Epithelial cell of proximal tubule (primary cell): ENCODE measurements around the gene TBC1D7. TPM values are rescaled to one million over a fixed set of nuclear protein-coding genes. Genes with fewer than 3 reads are reported as not detected.

Experiments used
- DNase-seq: peaks from one replicate; pipeline ENCODE4 v3.0.0-alpha.2; 2011; ENCODE audit warnings: low read depth
- H3K4me3 ChIP-seq: 2 replicates; pipeline ENCODE4 v1.5.1; 2011; ENCODE audit warnings: low read depth, mild to moderate bottlenecking, low read length
- total RNA-seq: library from RNA; depleted of rRNA; stranded (reverse); fragments of >200 nt; gene quantifications from 2 replicates; pipeline ENCODE4 v1.2.3, GENCODE V29; 2015
- TF ChIP-seq, protein P1 (sequence below): conservative IDR thresholded peaks from 2 replicates; pipeline ENCODE4 v1.5.1; 2012; ENCODE audit warnings: low read depth, mild to moderate bottlenecking, low read length

The TBC1D7 gene
- total RNA-seq, 1 donor from 2014 or later: 20.3 TPM

- DNase-seq: no peak
- TF ChIP-seq, protein P1, sequence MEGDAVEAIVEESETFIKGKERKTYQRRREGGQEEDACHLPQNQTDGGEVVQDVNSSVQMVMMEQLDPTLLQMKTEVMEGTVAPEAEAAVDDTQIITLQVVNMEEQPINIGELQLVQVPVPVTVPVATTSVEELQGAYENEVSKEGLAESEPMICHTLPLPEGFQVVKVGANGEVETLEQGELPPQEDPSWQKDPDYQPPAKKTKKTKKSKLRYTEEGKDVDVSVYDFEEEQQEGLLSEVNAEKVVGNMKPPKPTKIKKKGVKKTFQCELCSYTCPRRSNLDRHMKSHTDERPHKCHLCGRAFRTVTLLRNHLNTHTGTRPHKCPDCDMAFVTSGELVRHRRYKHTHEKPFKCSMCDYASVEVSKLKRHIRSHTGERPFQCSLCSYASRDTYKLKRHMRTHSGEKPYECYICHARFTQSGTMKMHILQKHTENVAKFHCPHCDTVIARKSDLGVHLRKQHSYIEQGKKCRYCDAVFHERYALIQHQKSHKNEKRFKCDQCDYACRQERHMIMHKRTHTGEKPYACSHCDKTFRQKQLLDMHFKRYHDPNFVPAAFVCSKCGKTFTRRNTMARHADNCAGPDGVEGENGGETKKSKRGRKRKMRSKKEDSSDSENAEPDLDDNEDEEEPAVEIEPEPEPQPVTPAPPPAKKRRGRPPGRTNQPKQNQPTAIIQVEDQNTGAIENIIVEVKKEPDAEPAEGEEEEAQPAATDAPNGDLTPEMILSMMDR: no peak
- no peak overlapping the region for H3K4me3 ChIP-seq
Measured at GRCh38 chr6:13286181-13286580, 42.2 kb downstream of the TBC1D7 start.

- TF ChIP-seq, protein P1: no peak
- DNase-seq: no peak
- H3K4me3 ChIP-seq: no peak overlapping the region
Measured at GRCh38 chr6:13285705-13286104, 42.6 kb downstream of the TBC1D7 start.

DNA sequence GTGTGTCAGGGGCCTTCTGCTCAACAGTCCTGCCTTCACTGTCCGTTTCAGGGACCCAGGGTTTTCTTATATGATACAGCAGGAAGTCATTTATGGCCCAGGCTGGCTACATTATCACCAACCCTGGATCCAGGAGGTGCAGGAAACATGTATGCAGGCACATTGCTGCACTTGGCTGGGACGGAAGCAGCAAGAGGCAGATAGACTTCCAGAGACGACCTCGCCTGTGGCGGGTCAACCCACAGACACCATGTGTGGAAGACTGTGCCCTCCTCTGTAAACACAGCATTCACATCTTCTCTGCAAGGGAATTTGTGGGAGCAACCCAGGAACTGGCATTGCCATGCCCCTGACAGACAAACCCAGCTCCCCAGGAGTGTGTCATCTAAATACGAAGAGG is 43.7 kb downstream of the TBC1D7 start:
- TF ChIP-seq, protein P1: no peak
- no peak for DNase-seq
- H3K4me3 ChIP-seq: no peak overlapping the region

DNA sequence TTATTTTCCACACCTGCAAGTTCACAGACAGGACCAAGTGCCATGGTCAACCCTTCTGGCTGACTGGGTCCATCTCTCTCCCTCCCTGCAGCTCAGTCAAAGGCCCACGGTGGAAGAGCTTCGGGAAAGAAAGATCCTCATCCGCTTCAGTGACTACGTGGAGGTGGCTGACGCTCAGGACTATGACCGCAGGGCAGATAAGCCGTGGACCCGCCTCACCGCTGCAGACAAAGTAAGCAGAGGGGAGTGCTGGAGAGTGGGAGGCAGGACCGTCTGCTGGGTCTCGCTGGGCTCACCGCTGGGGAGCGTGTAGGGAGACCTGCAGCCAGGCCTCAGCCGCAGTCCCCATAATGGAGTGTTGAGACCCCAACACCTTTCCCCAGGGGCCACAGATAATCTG is 45.0 kb downstream of the TBC1D7 start:
- H3K4me3 ChIP-seq: no peak overlapping the region
- no peak for DNase-seq
- TF ChIP-seq, protein P1: no peak

- no peak for DNase-seq
- no peak overlapping the region for H3K4me3 ChIP-seq
- TF ChIP-seq, protein P1: no peak
Measured at GRCh38 chr6:13282393-13283069, 45.8 kb downstream of the TBC1D7 start.

DNA sequence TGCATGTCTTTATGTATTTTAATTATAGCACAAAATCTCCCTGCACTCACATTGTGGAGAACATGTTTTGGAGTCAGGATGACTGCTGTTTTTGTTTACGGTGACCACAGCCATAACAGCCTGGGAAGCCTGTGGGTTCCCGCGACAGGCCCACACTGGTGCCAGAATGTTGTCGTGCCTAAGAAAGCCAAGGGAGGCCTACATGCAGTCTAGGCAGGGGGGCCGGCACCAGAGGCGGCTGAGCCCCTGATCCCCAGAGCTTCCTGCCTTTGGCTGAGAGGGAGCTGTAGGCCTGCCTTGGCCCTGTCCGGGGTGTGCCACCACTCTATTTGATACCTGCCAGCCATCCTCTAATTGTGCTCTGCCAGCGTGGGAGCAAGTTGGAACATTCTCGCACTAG is 46.7 kb downstream of the TBC1D7 start:
- no peak for DNase-seq
- TF ChIP-seq, protein P1: no peak

DNA sequence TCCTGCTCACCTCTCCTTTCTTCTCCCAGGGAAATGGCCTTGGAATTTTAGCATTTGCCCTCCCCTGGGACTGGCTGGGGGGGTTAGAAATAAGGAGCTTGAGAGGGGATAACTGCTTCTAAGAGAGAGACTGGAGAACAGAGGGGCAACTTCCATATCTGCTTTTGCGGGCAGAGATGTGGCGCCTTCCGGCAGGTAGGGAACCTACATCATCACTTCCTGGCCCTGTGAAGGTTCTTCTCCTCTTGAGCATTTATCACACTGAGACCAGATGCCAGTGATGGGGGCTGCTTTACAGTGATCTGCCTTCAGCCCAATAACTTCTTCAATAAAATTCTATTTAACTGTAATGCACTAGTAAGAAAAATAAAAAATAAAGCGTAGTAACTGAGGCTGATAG is 48.1 kb downstream of the TBC1D7 start:
- no peak overlapping the region for H3K4me3 ChIP-seq
- DNase-seq: no peak
- TF ChIP-seq, protein P1: no peak

More for the DNA sequence above, 46.7 kb downstream of the TBC1D7 start:
- H3K4me3 ChIP-seq: no peak overlapping the region
